Measurements from ENCODE around the gene IFT88. TPM values are rescaled to one million over a fixed set of nuclear protein-coding genes. Genes with fewer than 3 reads are reported as not detected.

IFT88 gene
- total and polyA plus RNA-seq, 2 of the 8 experiments (the other 6 are each of a cell fraction or from before 2014, with no cell fraction given): 1.7 to 5.8 TPM

DNA sequence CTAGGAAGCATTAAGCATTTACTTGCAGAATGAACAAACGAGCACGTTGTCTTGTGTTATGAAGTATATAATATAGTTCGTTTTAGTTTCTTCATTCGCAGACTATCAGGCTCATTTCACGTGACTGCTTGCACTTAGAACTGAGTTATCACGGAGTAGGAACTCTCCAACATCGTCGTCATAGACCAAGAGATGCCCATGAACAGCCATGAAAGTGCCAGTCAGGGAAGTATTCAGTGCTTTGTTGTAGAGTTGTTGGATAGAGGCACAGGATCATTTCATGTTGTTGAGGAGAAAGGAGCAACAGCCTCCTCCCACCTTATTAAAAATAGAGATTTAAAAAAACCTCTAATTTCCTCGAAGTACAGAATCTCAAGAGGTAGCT, 135.6 kb downstream of the IFT88 start:
- 45% methylated on average over 9 of the region's 9 CpGs; no CpG with 5 or more reads in 1 of the 2 experiments for WGBS, 2 experiments (ENCODE audit: extremely low coverage in 1 of 2, insufficient coverage in 1 of 2, insufficient read length in 1 of 2, insufficient replicate concordance in 2 of 2, low coverage in 1 of 2, low lambda C conversion rate in 2 of 2, missing lambda C conversion rate in 1 of 2)
- Histone ChIP-seq H2AK5ac (ENCODE audit: low read depth, low read length) (no peak overlapping the region), H4K8ac (ENCODE audit: extremely low read depth, insufficient read depth, low read length) (no peak overlapping the region), H3K27me3 (replicated peaks in 1 of 4; ENCODE audit: control insufficient read depth in 3 of 4, extremely low read depth in 1 of 4, insufficient read depth in 3 of 4, low read length in 3 of 4) (peaks cover 5 to 25% (median 20%) of the 10 kb centered on the region in 4 experiments), H4K20me1 (replicated peaks in 1 of 2; ENCODE audit: control insufficient read depth in 1 of 2, insufficient read depth in 2 of 2, low read length in 2 of 2) (peaks cover 0 to 1% of the 10 kb centered on the region in 2 experiments), H3K4me1 (replicated peaks in 1 of 4; ENCODE audit: control insufficient read depth in 3 of 4, insufficient read depth in 4 of 4, low read length in 3 of 4) (peaks cover 0 to 6% (median under 1%) of the 10 kb centered on the region in 4 experiments; a peak in 5 of 7 replicates), H3K79me2 (ENCODE audit: control insufficient read depth in 1 of 2, insufficient read depth in 2 of 2, low read length in 2 of 2) (no peaks in the 10 kb centered on the region), H2AFZ (ENCODE audit: low read length) (no peak overlapping the region), H2BK15ac (ENCODE audit: low read length) (peak overlapping the region; percentile 40; the same call in 1 of the 2 replicates), H2BK120ac (replicated peaks; ENCODE audit: low read depth, low read length) (no peak overlapping the region), H2BK12ac (ENCODE audit: low read depth, low read length) (no peak overlapping the region), H3K18ac (ENCODE audit: extremely low read depth, low read length) (no peak overlapping the region), H4K5ac (ENCODE audit: insufficient read length, low read depth, low read length) (no peak overlapping the region), H2BK20ac (ENCODE audit: low read length) (no peak overlapping the region), H3K36me3 (ENCODE audit: control insufficient read depth in 2 of 4, insufficient read depth in 4 of 4, low read length in 3 of 4) (no peaks in the 10 kb centered on the region), H3K9ac (replicated peaks in 1 of 4; ENCODE audit: extremely low read depth in 1 of 4, low read depth in 3 of 4, low read length in 3 of 4) (no peak overlapping the region), H2BK5ac (ENCODE audit: low read depth, low read length) (no peak overlapping the region), H3K4me2 (ENCODE audit: insufficient read depth in 1 of 2, low read depth in 2 of 2, low read length in 2 of 2) (peak overlapping the region; percentile 65 to 91), H3K27ac (ENCODE audit: low read depth, low read length) (no peak overlapping the region), H3K23ac (ENCODE audit: insufficient read length) (no peak overlapping the region), H3K4me3 (ENCODE audit: extremely low read depth in 1 of 4, insufficient read depth in 2 of 4, low read depth in 3 of 4, low read length in 4 of 4) (peak overlapping the region; percentile 58 to 77 (median 62); a peak in 6 of 8 replicates), H3K9me3 (ENCODE audit: insufficient read depth in 2 of 2, low read depth in 1 of 2, low read length in 1 of 2) (no peaks in the 10 kb centered on the region), H4K91ac (replicated peaks; ENCODE audit: insufficient read length, low read length) (no peak overlapping the region), H3K56ac (replicated peaks; ENCODE audit: insufficient read length, low read depth, low read length) (no peak overlapping the region), H3K79me1 (ENCODE audit: low read depth, low read length) (no peaks in the 10 kb centered on the region), H3K14ac (ENCODE audit: insufficient read length) (no peak overlapping the region), H3K4ac (replicated peaks; ENCODE audit: insufficient read length, low read depth, low read length) (no peak overlapping the region), H3K23me2 (ENCODE audit: low read depth, low read length) (peaks cover 9% of the 10 kb centered on the region)
- CTCF ChIA-PET (ENCODE audit: partially characterized antibody): no interaction called here
- DNase-seq (ENCODE audit: low read depth in 1 of 2, low spot score in 2 of 2): no peak
- TF ChIP-seq KDM4A (IDR thresholded peaks at IDR 0.05; ENCODE audit: low read depth, low read length, severe bottlenecking): no peak
- TF ChIP-seq TAF7 (optimal IDR thresholded peaks at IDR 0.05; ENCODE audit: borderline replicate concordance, low read depth, low read length): no peak
- TF ChIP-seq EGR1 (IDR thresholded peaks at IDR 0.05; ENCODE audit: borderline replicate concordance, low read depth, low read length): no peak
- no peak for TF ChIP-seq CBX8 (IDR thresholded peaks at IDR 0.05; ENCODE audit: borderline replicate concordance, low read depth, low read length)
- no peak for TF ChIP-seq HDAC2 (IDR thresholded peaks at IDR 0.05; ENCODE audit: borderline replicate concordance in 1 of 2, low read depth in 2 of 2, low read length in 2 of 2)
- TF ChIP-seq, protein P1, sequence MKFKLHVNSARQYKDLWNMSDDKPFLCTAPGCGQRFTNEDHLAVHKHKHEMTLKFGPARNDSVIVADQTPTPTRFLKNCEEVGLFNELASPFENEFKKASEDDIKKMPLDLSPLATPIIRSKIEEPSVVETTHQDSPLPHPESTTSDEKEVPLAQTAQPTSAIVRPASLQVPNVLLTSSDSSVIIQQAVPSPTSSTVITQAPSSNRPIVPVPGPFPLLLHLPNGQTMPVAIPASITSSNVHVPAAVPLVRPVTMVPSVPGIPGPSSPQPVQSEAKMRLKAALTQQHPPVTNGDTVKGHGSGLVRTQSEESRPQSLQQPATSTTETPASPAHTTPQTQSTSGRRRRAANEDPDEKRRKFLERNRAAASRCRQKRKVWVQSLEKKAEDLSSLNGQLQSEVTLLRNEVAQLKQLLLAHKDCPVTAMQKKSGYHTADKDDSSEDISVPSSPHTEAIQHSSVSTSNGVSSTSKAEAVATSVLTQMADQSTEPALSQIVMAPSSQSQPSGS (IDR thresholded peaks at IDR 0.05; ENCODE audit: low read length): no peak
- TF ChIP-seq, protein P2, sequence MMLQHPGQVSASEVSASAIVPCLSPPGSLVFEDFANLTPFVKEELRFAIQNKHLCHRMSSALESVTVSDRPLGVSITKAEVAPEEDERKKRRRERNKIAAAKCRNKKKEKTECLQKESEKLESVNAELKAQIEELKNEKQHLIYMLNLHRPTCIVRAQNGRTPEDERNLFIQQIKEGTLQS (IDR thresholded peaks at IDR 0.05; ENCODE audit: insufficient read depth, low read depth, low read length): no peak
- no peak for TF ChIP-seq RFX5 (IDR thresholded peaks at IDR 0.05; ENCODE audit: borderline replicate concordance, low read depth, low read length)
- TF ChIP-seq PHF8 (conservative IDR thresholded peaks at IDR 0.05; ENCODE audit: low read depth, low read length): no peak
- no peak for TF ChIP-seq YY1 (IDR thresholded peaks at IDR 0.05; ENCODE audit: low read depth, low read length)
- no peak for TF ChIP-seq SIN3A (conservative IDR thresholded peaks at IDR 0.05 in 1 of 2, IDR thresholded peaks at IDR 0.05 in 1 of 2; ENCODE audit: low read depth in 1 of 2, low read length in 2 of 2)
- FAIRE-seq: no peak
- POLR2A ChIA-PET (ENCODE audit: partially characterized antibody): interaction anchor here (1.0 to 1.6 kb wide), 3 partner anchors 10 to 179 kb away, joined by 3 to 4 read pairs (median 3); no protein-coding TSS in a partner anchor

All from H1 (cell line).